GM18868 (cell line): ENCODE data around the gene KRT8.
"Not testable (repeated sequence)": the region's sequence is repeated elsewhere in the genome, so short reads cannot be mapped to it uniquely, and the experiment has no call there.

Source experiments
- ATAC-seq: cut with Tn5 transposase; IDR thresholded peaks from one replicate; pipeline ENCODE4 v1.9.1; 2021; ENCODE audit warnings: mild to moderate bottlenecking, moderate library complexity; ENCODE audit not compliant: unreplicated experiment

KRT8 gene

GRCh38 chr12:52876372-52876771 is 28.5 kb downstream of the KRT8 start:
- ATAC-seq: no peak

- ATAC-seq: no peak
Observed at GRCh38 chr12:52874573-52875435, 30.1 kb downstream of the KRT8 start.

DNA sequence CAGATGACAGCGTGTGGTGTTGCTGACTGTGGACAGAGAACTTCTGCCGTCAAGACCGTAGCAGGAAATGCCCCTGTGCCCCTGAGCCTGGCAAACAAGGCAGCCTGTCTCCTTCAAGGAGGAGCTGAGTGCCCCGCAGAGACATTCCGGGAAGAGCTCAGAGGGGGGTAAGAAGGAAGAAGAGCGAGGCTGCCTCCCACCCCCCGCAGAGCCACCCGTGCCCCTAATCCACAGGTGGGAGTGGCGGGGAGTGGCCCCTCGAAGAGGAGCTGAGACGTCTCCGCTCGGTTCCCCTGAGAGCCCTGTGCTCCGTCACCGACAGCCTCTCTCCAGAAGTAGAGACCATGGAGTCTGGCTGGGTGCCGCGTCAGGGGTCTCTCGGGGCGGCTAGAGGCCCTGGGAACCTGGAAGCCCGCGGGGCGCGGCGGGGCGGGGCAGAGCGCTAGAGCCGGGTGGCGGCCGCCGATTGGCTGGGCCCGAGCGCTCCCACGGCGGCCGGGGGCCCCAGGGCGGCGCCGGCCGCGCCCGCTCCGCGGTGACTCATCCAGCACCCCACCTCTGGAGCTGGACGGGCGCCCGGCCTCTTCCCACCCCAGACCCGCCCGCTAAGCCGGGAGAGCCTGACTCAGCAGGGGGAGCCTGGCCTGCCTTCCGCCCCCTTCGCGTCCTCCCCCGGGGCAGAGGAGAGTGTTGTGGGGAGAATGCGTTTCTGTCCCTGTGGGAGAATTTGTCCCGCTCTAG is 30.9 kb downstream of the KRT8 start:
- no peak for ATAC-seq

- ATAC-seq: no peak
Observed at GRCh38 chr12:52873513-52873831, 31.4 kb downstream of the KRT8 start.

GRCh38 chr12:52872644-52873389 is 32.1 kb downstream of the KRT8 start:
- no peak for ATAC-seq

GRCh38 chr12:52871291-52872039 is 33.4 kb downstream of the KRT8 start:
- no peak for ATAC-seq

GRCh38 chr12:52870361-52871290 is 34.2 kb downstream of the KRT8 start:
- ATAC-seq: peak; percentile 60

DNA sequence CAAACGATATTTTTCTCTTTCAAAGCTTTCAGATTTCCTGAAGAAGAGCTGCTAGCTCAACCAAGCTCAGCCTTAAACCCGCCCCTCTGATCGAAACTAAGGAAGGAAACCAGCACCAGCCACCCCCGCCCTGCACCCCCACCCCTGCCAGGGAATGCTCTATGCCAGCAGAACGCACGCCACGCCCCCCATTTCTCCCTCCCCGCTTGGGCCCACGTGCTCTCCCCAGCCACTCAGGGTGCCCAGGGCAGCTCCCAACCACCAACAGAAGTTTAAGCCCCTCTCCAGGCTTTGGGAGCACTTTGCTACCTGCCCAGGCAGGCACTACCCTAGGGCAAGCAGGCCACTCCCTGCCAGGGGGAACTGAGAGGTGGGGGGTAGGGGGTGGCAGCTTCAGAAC is 37.2 kb downstream of the KRT8 start:
- no peak for ATAC-seq

GRCh38 chr12:52867152-52867551 is 37.7 kb downstream of the KRT8 start:
- no peak for ATAC-seq

GRCh38 chr12:52865090-52865944 is 39.6 kb downstream of the KRT8 start:
- ATAC-seq: no peak

GRCh38 chr12:52862023-52862422 is 42.9 kb downstream of the KRT8 start:
- ATAC-seq: no peak

DNA sequence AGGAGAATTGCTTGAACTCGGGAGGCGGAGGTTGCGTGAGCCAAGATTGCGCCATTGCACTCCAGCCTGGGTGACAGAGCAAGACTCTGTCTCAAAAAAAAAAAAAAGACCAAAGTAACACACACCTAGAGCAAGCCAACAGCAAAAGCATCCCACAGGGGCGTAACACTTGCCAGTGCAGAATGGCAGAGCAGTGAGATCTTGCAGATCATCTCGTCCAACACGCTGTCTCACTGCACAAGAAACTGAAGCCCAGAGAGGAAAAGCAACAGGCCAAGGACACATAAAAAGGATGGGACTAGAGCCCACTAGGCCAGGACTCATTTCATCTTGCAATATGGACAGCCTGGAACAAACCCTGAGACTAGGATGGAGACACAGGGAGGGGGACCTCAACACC is 43.4 kb downstream of the KRT8 start:
- ATAC-seq: no peak

DNA sequence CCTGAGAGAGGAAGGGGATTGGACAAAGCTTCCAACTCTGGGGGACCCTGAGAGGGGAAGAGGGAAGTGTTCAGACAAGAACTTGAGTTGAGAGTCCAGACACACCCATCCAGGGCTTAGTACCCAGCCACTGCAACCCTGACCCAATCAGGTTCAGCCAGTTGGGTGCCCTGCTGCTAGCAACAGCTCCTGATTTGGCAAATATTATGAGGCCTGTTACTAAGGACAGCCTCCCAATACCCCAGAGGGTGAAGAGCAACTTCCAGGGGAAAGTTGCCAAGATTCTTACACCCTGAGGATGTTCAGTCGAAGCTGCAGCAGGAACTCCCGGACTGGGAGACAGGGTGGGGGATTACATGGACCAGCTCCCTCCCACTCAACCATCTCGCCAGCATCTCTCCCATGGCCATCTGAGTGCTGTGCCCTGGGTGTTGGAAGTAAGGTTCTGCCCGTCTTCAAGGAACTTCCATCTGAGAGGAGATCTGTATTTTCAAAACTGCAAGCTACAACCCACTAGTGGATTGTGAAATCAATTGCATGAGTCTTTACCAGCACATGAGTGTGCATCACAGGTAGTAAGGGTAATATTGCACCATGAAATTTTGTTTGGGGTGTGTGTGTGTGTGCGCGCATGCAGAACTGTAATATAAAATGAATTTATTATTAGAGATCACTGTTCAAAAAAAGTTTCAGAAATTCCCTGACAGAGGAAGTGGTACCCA is 44.6 kb downstream of the KRT8 start:
- ATAC-seq: no peak

- no peak for ATAC-seq
Observed at GRCh38 chr12:52857500-52857899, 47.4 kb downstream of the KRT8 start.

- ATAC-seq: no peak
Observed at GRCh38 chr12:52856787-52857186, 48.1 kb downstream of the KRT8 start.

GRCh38 chr12:52856077-52856476 is 48.8 kb downstream of the KRT8 start:
- ATAC-seq: not testable (repeated sequence)

GRCh38 chr12:52851787-52852186 is 53.1 kb downstream of the KRT8 start:
- ATAC-seq: no peak

GRCh38 chr12:52850681-52851080 is 54.2 kb downstream of the KRT8 start:
- ATAC-seq: no peak
